Coronary artery (tissue), 2 donors: ENCODE measurements around the gene SP140.
"Not testable (repeated sequence)": the region's sequence is repeated elsewhere in the genome, so short reads cannot be mapped to it uniquely, and the experiment has no call there.

Experiments used
- DNase-seq: peaks from one replicate; pipeline ENCODE4 v3.0.0-alpha.2; 2017; ENCODE audit warnings: low spot score
- H3K27ac ChIP-seq, 2 donors: fragments of 200-600 bp; sonication (generic); one replicate each; pipeline ENCODE4 v1.5.1; 2016 to 2019
- H3K4me3 ChIP-seq: fragments of 200-600 bp; sonication (generic); 2 replicates; pipeline ENCODE4 v1.5.1; 2016; ENCODE audit warnings: mild to moderate bottlenecking, moderate library complexity
- CTCF ChIP-seq: fragments of 200-600 bp; sonication (generic); IDR thresholded peaks from one replicate; pipeline ENCODE4 v1.5.1; 2019; ENCODE audit warnings: antibody characterized with exemption

Gene SP140

GRCh38 chr2:230329946-230330605 lies 104.5 kb downstream of the SP140 start:
- no peak for DNase-seq
- Histone ChIP-seq H3K4me3 (no peak overlapping the region), H3K27ac (no peak overlapping the region)
- TF ChIP-seq CTCF = no peak

- H3K4me3 ChIP-seq = no peak overlapping the region
- H3K27ac ChIP-seq = no peak overlapping the region
- DNase-seq = no peak
- TF ChIP-seq CTCF = no peak
Observed at GRCh38 chr2:230330725-230331124, 105.2 kb downstream of the SP140 start.

- no peak overlapping the region for H3K4me3 ChIP-seq
- no peak for TF ChIP-seq CTCF
- no peak for DNase-seq
- H3K27ac ChIP-seq = no peak overlapping the region
Observed at GRCh38 chr2:230335461-230335863, 109.9 kb downstream of the SP140 start.

GRCh38 chr2:230335864-230336506 lies 110.4 kb downstream of the SP140 start:
- TF ChIP-seq CTCF = no peak
- no peak overlapping the region for H3K27ac ChIP-seq
- H3K4me3 ChIP-seq = no peak overlapping the region
- no peak for DNase-seq

- DNase-seq, H3K4me3 ChIP-seq, H3K27ac ChIP-seq: not testable (repeated sequence)
Observed at GRCh38 chr2:230341936-230342528, 116.5 kb downstream of the SP140 start.

GRCh38 chr2:230343041-230343624 lies 117.6 kb downstream of the SP140 start:
- not testable (repeated sequence) for H3K4me3 ChIP-seq, DNase-seq, H3K27ac ChIP-seq

GRCh38 chr2:230343747-230344146 lies 118.2 kb downstream of the SP140 start:
- no peak for TF ChIP-seq CTCF
- DNase-seq = no peak
- Histone ChIP-seq H3K4me3 (no peak overlapping the region), H3K27ac (no peak overlapping the region)

- TF ChIP-seq CTCF = no peak
- no peak for DNase-seq
- Histone ChIP-seq H3K27ac (no peak overlapping the region), H3K4me3 (no peak overlapping the region)
Observed at GRCh38 chr2:230346465-230346864, 120.9 kb downstream of the SP140 start.
